HG03521 (cell line): Measurements from ENCODE around the gene CCDC6.
"Not testable (repeated sequence)": the region's sequence is repeated elsewhere in the genome, so short reads cannot be mapped to it uniquely, and the experiment has no call there.

ENCODE experiments used
- ATAC-seq: cut with Tn5 transposase; IDR thresholded peaks from one replicate; pipeline ENCODE4 v1.9.1; 2021; ENCODE audit warnings: mild to moderate bottlenecking, moderate library complexity; ENCODE audit not compliant: unreplicated experiment

Gene CCDC6

DNA sequence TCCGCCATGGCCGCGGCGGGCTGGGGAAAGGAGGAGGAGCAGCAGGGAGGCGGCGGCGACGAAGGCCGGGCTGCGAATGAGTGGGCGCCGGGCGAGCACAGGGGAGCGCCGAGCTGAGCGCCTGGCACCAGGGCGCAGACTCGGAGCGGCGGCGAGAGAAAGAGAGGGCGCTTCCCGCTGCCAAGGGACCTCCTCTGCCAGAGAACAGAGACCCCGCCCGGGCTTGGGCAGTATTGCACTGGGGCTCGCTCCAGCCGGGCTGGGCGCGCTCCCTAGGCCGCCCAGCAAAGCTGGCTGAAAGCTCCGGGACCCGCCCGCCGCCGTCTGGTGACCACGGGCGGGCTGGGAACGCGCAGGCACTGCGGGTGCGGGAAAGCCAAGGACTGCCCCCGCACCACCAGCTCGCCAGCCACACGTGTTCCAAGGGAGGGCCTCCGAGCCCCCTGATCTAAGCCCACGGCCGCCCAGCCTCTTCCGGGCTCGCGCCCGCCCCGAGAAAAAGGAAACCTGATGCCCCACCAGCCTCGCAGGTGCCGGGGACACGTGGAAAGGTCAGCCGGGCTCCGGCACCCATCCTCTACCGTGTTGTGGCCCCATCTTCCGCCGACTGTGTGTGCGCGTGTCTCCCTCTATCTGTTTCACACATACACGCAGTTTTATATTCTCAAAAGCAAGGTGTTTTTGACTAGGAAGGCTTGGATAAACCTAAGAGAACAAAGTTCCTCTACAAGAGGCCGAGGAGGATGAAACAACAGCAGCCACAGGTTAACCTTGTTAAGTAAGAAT is at the start of gene CCDC6:
CCDC6 (minus strand) TSS at position 140 of the 786 bp plus-strand sequence; CDS start at position 8, 132 bp downstream.
- peak; percentile 79 for ATAC-seq

DNA sequence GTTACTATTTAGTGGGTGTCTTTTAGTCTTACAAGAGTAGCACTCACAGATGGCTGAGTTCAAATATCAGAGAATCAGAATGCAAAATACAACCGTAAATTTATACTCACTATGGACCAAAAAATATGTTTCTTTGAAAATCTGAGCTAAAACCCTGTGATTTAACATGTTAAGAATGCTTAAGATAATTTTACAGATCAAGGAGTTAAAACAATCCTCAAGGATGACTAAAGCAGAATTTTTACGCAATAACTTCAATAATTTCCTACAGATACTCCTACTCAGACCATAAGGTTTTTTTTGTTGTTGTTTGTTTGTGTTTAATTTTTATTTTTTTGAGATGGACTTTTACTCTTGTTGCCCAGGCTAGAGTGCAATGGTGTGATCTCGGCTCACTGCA is 47.9 kb upstream of the CCDC6 start:
- no peak for ATAC-seq

DNA sequence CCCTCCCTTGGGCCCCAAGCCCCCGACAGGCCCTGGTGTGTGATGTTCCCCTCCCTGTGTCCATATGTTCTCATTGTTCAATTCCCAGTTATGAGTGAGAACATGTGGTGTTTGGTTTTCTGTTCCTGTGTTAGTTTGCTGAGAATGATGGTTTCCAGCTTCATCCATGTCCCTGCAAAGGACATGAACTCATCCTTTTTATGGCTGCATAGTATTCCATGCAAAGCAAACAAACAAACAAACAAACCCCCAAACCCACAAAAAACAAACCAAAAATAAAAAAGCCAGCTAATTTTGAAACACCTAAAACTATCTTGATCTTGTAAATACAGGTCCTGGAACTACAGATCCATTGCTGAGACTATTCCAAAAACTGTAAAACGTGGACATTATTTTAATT is 47.4 kb upstream of the CCDC6 start:
- ATAC-seq: not testable (repeated sequence)

DNA sequence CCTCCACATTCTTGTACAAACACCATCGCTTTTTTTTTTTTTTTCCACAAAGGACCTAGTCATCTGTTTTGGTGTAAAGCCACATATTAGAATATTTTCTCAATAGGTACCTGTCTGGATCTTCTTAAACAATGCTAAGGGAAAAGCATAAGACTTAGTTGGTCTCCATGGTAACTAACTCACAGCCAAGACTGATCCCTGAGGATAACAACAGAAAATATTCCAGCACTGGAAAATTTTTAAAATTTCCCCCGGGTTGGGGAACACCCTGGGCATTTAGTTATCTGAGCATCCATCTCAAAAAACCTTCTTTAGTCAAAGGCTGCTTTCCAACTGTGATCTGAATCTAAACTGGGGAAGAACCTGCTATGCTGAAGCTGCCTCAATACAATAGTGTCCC is 43.7 kb upstream of the CCDC6 start:
- ATAC-seq: no peak

DNA sequence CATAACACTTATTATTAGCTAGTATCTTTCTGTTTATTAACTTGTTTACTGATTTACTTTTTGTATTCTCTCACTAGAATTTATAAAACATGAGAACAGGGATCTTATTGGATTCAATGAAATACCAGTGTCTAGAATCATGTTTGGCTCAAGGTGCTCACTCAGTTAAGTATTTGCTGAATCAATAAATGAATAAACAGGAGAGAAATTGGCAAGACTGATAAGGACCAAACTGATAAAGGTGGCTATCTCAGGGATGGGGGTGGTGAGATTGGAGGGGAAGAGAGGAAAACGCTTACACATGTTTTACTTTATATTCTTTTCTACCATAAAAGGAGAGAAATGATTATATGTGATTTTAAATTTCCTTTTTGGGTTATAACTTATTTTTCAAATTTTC is 43.3 kb upstream of the CCDC6 start:
- no peak for ATAC-seq

DNA sequence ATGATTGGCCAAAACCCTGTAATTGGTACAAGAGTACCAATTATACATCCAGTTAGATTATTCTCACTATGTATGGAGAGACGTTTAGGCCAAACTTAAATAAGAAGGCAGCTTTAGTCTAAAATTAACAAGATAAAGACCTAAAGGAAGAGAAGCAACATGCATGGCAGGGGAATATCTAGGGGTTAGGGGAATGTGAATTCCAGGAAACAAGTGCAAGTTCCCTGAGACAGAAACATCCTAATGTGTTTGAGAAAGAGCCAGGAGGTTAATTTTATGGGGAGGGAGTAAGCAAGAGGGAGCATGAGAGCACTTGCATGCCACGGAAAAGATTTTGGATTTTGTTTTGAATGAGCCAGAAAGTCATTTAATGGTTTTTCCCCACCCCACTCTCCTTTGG is 39.6 kb upstream of the CCDC6 start:
- no peak for ATAC-seq

DNA sequence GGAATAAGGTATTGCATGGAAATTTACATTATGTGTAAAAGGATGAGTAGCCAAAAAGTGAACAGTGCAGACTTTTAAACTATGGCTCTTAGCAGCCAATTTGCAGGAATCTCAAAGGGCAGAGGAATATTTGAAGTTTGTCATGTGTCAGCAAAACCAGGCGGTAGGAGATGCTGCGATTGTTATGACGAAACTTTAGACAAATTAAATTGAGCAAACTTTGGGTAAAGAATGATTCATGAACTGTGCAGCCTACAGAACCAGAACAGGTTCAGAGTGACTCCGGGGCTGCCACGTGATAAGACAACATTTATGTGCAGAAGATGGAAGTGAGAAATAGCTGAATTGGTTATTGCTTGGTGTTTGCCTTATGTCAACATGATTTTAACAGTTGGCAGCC is 39.2 kb upstream of the CCDC6 start:
- ATAC-seq: no peak

DNA sequence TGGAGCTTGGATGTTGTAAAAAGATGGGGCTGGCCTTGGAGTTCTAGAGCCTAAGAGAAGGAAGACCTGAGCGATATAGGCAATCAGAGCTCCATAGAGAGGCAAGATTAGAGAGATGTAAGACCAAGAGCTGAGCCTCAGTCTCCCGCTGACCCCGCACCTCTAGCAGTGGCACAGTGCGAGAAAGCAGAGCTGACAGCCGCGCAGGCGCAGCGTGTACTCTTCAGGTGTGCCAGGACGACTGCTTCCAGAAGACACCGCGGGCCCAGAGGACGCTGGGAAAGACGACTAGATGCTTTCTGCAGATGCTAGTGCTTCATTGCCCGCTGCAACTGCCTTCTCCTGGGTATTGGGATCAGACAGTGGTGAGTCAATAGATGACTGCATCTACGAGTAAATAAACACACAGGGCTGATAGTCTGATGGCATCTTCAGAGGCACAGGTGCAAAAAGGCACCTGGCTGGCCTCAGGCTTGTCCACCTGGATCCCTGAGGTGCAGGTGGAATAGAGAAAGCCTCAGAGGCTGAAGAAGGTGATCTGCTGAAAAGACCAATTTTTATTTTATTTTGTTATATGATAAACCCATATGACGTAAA is 38.1 kb upstream of the CCDC6 start:
- ATAC-seq: no peak

DNA sequence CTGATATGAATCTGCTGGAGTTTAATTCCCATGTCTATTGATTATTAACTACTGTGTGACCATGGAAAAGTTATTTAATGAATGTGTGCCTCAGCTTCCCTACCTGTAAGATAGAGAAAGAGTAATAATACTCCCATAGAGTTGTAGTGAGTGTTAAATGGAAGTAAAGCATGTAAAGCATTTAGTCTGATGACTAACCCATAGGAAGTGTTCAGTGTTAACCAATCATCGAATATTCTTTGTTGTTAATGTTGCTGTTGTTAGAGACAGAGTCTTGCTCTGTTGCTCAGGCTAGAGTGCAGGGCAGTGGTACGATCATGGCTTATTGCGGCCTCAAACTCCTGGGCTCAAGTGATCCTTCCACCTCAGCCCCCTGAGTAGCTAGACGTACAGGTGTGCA is 36.2 kb upstream of the CCDC6 start:
- no peak for ATAC-seq

DNA sequence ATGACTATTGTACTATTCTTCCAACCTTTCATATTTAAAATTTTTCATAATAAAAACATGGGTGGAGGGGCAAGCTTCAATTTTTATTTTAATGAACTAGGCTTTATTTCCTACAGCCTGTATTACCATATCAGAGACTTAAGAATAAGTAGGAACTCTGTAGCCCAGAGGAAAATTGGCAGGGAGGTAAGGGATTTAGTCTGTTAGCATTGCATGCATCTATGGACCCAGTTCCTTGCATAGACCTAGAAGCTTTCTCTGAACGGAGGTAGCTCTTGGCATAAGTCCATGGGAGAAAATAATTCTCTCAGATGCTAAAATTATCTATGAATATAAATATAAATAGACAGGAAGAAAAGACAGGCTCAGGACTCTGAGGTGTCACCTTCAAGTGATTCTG is 31.4 kb upstream of the CCDC6 start:
- no peak for ATAC-seq

DNA sequence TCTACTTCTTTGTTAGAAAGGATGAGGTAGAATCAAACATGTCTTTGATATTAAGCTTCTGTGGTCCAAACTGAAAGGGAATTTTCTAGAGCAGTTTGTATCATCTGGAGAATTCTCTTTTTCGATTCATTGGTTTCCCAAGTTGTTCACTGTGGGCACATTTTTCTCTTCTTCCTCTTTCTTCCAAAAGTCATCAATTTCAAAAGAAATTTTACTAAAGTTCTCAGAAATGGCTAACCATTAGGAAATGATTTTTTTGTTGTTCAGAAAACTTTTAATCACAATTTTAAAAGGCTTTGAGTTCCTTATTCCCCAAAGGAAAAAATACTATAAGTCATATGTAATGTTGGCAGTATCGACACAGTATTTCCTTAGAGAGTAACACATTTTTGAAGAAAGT is 28.3 kb upstream of the CCDC6 start:
- no peak for ATAC-seq

DNA sequence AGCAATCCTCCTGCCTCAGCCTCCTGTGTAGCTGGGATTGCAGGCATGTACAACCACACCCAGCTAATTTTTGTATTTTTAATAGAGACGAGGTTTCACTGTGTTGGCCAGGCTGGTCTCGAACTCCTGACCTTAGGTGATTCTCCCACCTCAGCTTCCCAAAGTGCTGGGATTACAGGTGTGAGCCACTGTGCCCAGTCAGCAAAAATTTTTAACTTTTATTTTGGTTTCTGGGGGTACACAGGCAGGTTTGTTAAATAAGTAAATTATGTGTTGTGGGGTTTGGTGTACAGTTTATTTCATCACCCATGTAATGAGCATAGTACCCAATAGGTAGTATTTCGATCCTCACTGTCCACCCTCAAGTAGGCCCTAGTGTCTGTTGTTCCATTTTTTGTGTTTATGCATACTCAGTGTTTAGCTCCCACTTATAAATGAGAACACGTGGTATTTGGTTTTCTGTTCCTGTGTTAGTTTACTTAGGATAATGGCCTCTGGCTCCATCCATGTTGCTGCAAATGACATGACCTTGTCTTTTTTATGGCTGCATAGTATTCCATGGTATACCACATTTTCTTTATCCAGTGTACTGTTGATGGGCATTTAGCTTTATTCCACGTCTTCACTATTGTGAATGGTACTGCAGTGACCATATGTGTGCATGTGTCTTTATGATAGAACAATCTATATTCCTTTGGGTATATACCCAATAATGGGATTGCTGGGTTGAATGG is 24.6 kb upstream of the CCDC6 start:
- not testable (repeated sequence) for ATAC-seq

DNA sequence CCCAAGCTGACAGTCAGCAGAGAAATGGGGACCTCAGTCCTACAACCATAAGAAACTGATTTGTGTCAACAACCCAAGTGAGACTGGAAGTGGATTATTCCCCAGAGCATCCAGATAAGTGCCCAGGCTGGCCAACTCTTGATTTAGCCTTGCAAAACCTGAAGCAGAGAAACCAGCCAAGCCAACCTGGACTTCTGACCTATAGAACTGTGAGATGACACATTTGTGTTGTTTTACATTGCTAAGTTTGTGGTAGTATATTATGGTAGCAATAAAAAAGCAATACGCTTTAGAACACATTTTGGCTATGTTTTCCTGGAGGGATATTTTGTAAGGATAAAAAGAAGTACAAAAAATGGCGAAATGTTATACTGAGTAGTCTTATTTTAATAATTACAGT is 19.7 kb upstream of the CCDC6 start:
- no peak for ATAC-seq

DNA sequence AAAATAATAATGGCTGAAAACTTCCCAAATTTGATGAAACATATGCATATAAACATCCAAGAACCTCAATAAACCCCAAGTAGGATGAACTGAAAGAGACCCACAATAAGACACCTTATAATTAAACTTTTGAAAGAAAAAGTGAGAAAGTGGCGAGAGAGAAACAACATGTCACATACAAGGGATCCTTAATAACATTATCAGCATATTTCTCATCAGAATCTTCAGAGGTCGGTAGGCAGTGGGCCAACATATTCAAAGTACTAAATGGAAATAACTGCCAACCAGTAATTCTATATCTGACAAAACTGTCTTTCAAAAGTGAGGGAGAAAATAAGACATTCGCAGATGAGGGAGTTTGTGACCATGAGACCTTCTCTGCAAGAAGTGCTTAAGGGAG is 16.6 kb upstream of the CCDC6 start:
- ATAC-seq: no peak

DNA sequence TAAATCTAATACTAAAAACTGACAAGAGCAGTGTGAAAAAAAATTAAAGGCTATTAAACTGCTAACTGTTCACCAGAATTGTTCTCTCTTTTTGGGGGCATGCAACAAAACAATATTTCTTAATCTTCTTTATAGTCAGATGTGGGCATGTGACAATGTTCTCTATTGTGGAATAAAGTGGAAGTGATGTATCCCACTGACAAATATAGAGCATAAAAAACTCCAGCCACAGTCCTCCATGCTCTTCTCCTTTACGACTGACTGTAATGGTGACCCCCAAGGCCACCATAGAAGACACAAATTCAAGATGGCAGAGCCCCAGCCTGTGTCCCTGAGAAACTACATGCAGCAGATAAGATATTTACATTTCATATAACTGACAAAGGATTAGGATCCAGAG is 11.6 kb upstream of the CCDC6 start:
- no peak for ATAC-seq

DNA sequence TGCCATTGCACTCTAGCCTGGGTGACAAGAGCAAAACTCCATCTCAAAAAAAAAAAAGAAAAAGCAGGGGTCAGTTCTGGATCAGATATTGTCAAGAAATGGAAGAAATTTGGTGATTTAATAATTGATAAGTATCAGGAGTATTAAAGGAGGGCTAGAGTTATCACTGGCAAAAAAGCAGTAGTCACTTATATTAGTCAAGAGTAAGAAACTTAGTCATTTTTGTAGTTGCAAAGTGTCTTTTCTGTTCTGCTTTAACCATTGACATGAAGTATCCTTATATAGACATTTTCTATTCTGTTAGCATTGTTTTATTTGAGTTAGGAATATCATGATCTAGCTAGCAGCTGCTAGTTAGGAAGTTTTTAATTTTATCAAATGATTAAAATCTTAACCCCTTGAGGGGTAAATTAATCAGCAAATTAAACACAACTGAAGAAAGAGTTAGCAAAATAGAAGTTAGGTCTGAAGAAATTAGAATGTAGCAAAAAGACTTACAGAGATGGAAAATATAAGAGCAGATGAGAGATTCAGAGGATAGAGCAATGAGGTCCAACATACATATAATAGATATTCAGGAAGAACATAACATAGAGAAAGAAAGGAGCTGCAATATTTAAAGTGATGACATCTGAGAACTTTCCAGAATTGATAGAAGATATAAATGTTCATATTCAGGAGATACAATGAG is 7.3 kb upstream of the CCDC6 start:
- no peak for ATAC-seq

DNA sequence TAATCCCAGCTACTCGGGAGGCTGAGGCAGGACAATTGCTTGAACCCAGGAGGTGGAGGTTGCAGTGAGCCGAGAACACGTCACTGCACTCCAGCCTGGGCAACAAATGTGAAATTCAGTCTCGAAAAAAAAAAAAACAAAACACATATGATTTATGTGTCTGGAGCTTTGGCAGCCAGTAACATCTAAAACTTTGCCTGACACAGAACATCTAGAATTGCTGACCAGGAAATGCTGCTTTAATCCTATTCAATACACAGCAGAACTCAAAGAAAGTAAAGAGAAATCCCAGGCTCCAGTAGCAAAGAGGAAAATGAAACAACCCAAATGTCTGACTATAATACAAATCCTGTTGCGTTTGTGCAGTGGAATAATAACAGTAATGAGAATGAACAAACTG is 4.5 kb upstream of the CCDC6 start:
- ATAC-seq: no peak

DNA sequence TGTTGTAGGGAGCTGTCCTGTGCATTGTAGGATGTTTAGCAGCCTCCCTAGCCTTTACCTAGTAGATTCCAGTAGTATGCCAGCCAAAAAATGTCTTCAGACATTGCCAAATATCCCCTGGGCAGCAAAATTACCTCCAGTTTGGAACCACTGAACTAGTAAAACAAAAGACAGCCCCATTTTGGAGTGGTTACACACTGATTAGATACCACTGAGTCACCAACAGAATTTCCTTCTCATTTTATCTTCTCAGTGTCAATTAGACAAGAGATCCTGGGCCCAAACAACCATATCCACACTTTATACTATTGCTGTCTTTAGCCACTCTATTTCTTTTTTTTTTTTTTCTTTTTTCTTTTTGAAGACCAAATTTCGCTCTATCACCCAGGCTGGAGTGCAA is 3.5 kb upstream of the CCDC6 start:
- no peak for ATAC-seq

DNA sequence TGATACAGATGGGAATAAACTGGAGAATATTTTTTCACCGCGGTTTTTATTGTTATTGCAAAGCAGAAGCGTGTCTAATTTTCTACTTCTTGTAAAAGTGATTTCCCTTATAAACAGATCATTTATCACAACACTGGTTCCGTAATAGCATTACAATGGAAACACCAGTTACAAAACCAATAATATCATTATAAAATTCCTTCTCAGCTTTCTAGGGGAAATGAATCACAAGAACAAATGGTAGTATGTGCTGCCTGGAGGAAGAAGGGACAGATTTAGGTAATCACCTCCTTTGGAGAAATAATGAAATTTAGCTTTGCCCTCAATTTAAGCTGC is 2.4 kb upstream of the CCDC6 start:
- ATAC-seq: no peak

DNA sequence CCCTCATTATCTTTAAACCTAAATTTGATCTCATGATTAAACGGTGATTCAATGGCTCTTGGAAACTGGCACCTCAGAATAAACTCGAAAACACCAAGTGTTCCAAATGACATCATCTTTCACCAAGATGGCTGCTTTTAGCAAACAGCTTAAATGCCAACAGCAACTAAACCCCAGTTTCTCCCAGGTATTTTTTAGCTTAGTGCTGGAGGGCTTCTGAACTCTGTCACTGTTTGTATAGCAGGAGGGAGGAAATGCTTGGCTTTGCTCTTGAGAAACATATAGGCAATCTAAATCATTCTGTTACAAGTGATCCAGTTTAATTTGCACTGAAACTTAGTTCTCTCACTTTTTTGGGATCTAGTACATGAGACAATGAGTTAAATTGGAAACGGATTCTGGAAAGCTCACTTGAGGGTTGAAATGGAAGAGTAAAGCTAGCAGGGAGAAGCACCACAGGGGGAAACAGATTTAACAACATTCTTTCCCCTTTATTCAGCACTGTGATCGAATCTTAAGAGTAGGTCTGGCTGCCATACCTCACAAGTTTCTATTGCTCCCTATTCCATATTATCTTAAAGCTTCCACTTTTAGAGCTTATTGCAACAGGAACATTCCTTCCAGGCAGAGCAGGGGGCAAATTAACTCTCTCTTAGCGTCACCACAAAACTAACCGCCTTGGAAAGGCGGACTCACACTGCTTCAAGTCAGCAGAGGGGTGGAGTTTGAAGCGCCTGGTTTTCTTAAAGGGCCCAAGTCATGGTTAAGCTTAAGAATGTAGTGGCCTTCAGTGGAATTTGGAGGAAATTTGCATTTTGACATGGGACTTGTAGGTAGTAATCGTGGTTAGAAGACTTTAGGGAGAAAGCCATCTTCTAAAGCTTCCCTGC is 1.8 kb upstream of the CCDC6 start:
- no peak for ATAC-seq

DNA sequence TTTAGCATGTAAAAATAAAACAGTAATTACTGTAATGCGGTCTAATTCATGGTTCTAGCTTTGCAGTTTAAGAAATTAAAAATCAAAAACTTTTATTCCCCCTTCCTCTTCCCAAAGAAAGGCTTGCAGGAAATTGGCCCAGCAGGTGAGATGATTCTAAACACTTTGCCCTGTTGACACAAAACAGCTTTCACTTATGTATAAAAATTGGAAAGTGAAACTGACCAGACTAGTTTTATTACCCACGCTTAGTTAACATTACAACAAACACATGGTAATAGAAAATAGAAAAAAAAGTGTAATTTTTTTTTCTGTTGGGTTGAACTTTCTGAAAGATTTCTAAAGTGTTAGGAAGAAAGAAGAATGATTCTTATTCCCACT is 1.2 kb upstream of the CCDC6 start:
- no peak for ATAC-seq
